Measurements from ENCODE around the gene NRGN.
"Not testable (repeated sequence)": the region's sequence is repeated elsewhere in the genome, so short reads cannot be mapped to it uniquely, and the experiment has no call there.

The NRGN gene

GRCh38 chr11:124768914-124769313, 29.2 kb downstream of the NRGN start:
- no peak overlapping the region for H2BK15ac ChIP-seq (ENCODE audit: low read depth, poor library complexity, severe bottlenecking)
- H3K27me3 ChIP-seq (ENCODE audit: control insufficient read depth in 1 of 2, insufficient read depth in 1 of 2, low read length in 2 of 2) = no peaks in the 10 kb centered on the region
- H4K8ac ChIP-seq (ENCODE audit: low read length) = peak overlapping the region; percentile 20
- H3K23ac ChIP-seq (ENCODE audit: low read length in 2 of 2) = no peak overlapping the region
- H4K91ac ChIP-seq (ENCODE audit: low read length) = no peak overlapping the region
- 96% methylated on average over 8 of the region's 8 CpGs for WGBS
- no peak overlapping the region for H3K4me2 ChIP-seq (ENCODE audit: low read length, poor library complexity, severe bottlenecking)
- no peak overlapping the region for H2BK120ac ChIP-seq (ENCODE audit: low read depth, low read length)
- H3K9ac ChIP-seq (ENCODE audit: low read length) = no peak overlapping the region
- H3K18ac ChIP-seq (ENCODE audit: low read depth in 1 of 2, low read length in 2 of 2) = no peak overlapping the region
- no peak overlapping the region for H2AFZ ChIP-seq (ENCODE audit: low read depth, low read length)
- H3K4me3 ChIP-seq (ENCODE audit: insufficient read depth in 1 of 2, low read depth in 1 of 2, low read length in 2 of 2) = no peak overlapping the region
- H3K14ac ChIP-seq (ENCODE audit: low read length in 2 of 2) = no peak overlapping the region
- no peak overlapping the region for H2BK12ac ChIP-seq (ENCODE audit: low read length in 2 of 2)
- no peak overlapping the region for H2BK5ac ChIP-seq (ENCODE audit: low read depth, low read length, poor library complexity, severe bottlenecking)
- H2AK5ac ChIP-seq (ENCODE audit: low read length, severe bottlenecking) = no peak overlapping the region
- no peak for DNase-seq
- no peaks in the 10 kb centered on the region for H3K9me3 ChIP-seq (ENCODE audit: control insufficient read depth, low read length)
- H3K4me1 ChIP-seq (ENCODE audit: control insufficient read depth, insufficient read depth, low read depth, low read length) = peaks cover 5% of the 10 kb centered on the region
- H3K36me3 ChIP-seq (ENCODE audit: control insufficient read depth in 1 of 2, insufficient read depth in 2 of 2, low read depth in 1 of 2, low read length in 2 of 2) = peaks cover 18 to 54% of the 10 kb centered on the region in 2 experiments
- H3K79me1 ChIP-seq (replicated peaks; ENCODE audit: low read length, poor library complexity, severe bottlenecking) = peaks cover 12% of the 10 kb centered on the region
- no peak overlapping the region for H3K27ac ChIP-seq (ENCODE audit: low read length, poor library complexity, severe bottlenecking)
- no peak overlapping the region for H3K4ac ChIP-seq (ENCODE audit: low read depth in 1 of 2, low read length in 2 of 2)

- Histone ChIP-seq H2AK5ac (ENCODE audit: low read length, severe bottlenecking) (no peak overlapping the region), H2AFZ (ENCODE audit: low read depth, low read length) (no peak overlapping the region), H3K4ac (ENCODE audit: low read depth in 1 of 2, low read length in 2 of 2) (no peak overlapping the region), H2BK15ac (ENCODE audit: low read depth, poor library complexity, severe bottlenecking) (peak overlapping the region; percentile 50), H3K14ac (ENCODE audit: low read length in 2 of 2) (no peak overlapping the region), H4K8ac (ENCODE audit: low read length) (peak overlapping the region; percentile 76), H2BK5ac (ENCODE audit: low read depth, low read length, poor library complexity, severe bottlenecking) (no peak overlapping the region), H3K23ac (ENCODE audit: low read length in 2 of 2) (no peak overlapping the region), H4K91ac (ENCODE audit: low read length) (no peak overlapping the region), H3K4me1 (ENCODE audit: control insufficient read depth, insufficient read depth, low read depth, low read length) (peaks cover 5% of the 10 kb centered on the region), H3K4me2 (ENCODE audit: low read length, poor library complexity, severe bottlenecking) (no peak overlapping the region), H2BK12ac (ENCODE audit: low read length in 2 of 2) (no peak overlapping the region), H2BK120ac (ENCODE audit: low read depth, low read length) (no peak overlapping the region), H3K36me3 (ENCODE audit: control insufficient read depth in 1 of 2, insufficient read depth in 2 of 2, low read depth in 1 of 2, low read length in 2 of 2) (peaks cover 18 to 50% of the 10 kb centered on the region in 2 experiments), H3K18ac (ENCODE audit: low read depth in 1 of 2, low read length in 2 of 2) (no peak overlapping the region), H3K9ac (ENCODE audit: low read length) (no peak overlapping the region), H3K79me1 (replicated peaks; ENCODE audit: low read length, poor library complexity, severe bottlenecking) (peaks cover 10% of the 10 kb centered on the region), H3K27me3 (ENCODE audit: control insufficient read depth in 1 of 2, insufficient read depth in 1 of 2, low read length in 2 of 2) (no peaks in the 10 kb centered on the region), H3K27ac (ENCODE audit: low read length, poor library complexity, severe bottlenecking) (peak overlapping the region; percentile 47), H3K4me3 (ENCODE audit: insufficient read depth in 1 of 2, low read depth in 1 of 2, low read length in 2 of 2) (no peak overlapping the region), H3K9me3 (ENCODE audit: control insufficient read depth, low read length) (no peaks in the 10 kb centered on the region)
- DNase-seq = peak; percentile 68
- WGBS = 65% methylated on average over 8 of the region's 8 CpGs
Measured at GRCh38 chr11:124769806-124770774, 30.3 kb downstream of the NRGN start.

GRCh38 chr11:124770959-124771358, 31.2 kb downstream of the NRGN start:
- not testable (repeated sequence) for H3K23ac ChIP-seq (ENCODE audit: low read length in 2 of 2); H3K4me1 ChIP-seq (ENCODE audit: control insufficient read depth, insufficient read depth, low read depth, low read length); H2AFZ ChIP-seq (ENCODE audit: low read depth, low read length); H3K4ac ChIP-seq (ENCODE audit: low read depth in 1 of 2, low read length in 2 of 2); H3K18ac ChIP-seq (ENCODE audit: low read depth in 1 of 2, low read length in 2 of 2); DNase-seq; H3K4me2 ChIP-seq (ENCODE audit: low read length, poor library complexity, severe bottlenecking); H2BK12ac ChIP-seq (ENCODE audit: low read length in 2 of 2); H2AK5ac ChIP-seq (ENCODE audit: low read length, severe bottlenecking); H3K27me3 ChIP-seq (ENCODE audit: control insufficient read depth in 1 of 2, insufficient read depth in 1 of 2, low read length in 2 of 2); H2BK15ac ChIP-seq (ENCODE audit: low read depth, poor library complexity, severe bottlenecking); H4K8ac ChIP-seq (ENCODE audit: low read length); H3K14ac ChIP-seq (ENCODE audit: low read length in 2 of 2); H2BK5ac ChIP-seq (ENCODE audit: low read depth, low read length, poor library complexity, severe bottlenecking); H4K91ac ChIP-seq (ENCODE audit: low read length); H3K9me3 ChIP-seq (ENCODE audit: control insufficient read depth, low read length); H3K4me3 ChIP-seq (ENCODE audit: insufficient read depth in 1 of 2, low read depth in 1 of 2, low read length in 2 of 2); H3K9ac ChIP-seq (ENCODE audit: low read length); H3K27ac ChIP-seq (ENCODE audit: low read length, poor library complexity, severe bottlenecking); H2BK120ac ChIP-seq (ENCODE audit: low read depth, low read length)
- Histone ChIP-seq H3K79me1 (replicated peaks; ENCODE audit: low read length, poor library complexity, severe bottlenecking) (peaks cover 12% of the 10 kb centered on the region), H3K36me3 (ENCODE audit: control insufficient read depth in 1 of 2, insufficient read depth in 2 of 2, low read depth in 1 of 2, low read length in 2 of 2) (peaks cover 18 to 50% of the 10 kb centered on the region in 2 experiments)
- WGBS = 56% methylated on average over 5 of the region's 6 CpGs

GRCh38 chr11:124776865-124777645, 37.3 kb downstream of the NRGN start:
- Histone ChIP-seq H3K36me3 (ENCODE audit: control insufficient read depth in 1 of 2, insufficient read depth in 2 of 2, low read depth in 1 of 2, low read length in 2 of 2) (peaks cover 4 to 18% of the 10 kb centered on the region in 2 experiments), H3K14ac (ENCODE audit: low read length in 2 of 2) (peak overlapping the region in 1 of 2 experiments; percentile 41), H3K27ac (ENCODE audit: low read length, poor library complexity, severe bottlenecking) (no peak overlapping the region), H3K4me2 (ENCODE audit: low read length, poor library complexity, severe bottlenecking) (no peak overlapping the region), H3K27me3 (ENCODE audit: control insufficient read depth in 1 of 2, insufficient read depth in 1 of 2, low read length in 2 of 2) (no peaks in the 10 kb centered on the region), H2BK15ac (ENCODE audit: low read depth, poor library complexity, severe bottlenecking) (no peak overlapping the region), H3K18ac (ENCODE audit: low read depth in 1 of 2, low read length in 2 of 2) (no peak overlapping the region), H4K91ac (ENCODE audit: low read length) (no peak overlapping the region), H4K8ac (ENCODE audit: low read length) (no peak overlapping the region), H3K79me1 (replicated peaks; ENCODE audit: low read length, poor library complexity, severe bottlenecking) (peaks cover 24% of the 10 kb centered on the region), H3K4ac (ENCODE audit: low read depth in 1 of 2, low read length in 2 of 2) (no peak overlapping the region), H2AK5ac (ENCODE audit: low read length, severe bottlenecking) (no peak overlapping the region), H3K23ac (ENCODE audit: low read length in 2 of 2) (no peak overlapping the region), H3K4me1 (ENCODE audit: control insufficient read depth, insufficient read depth, low read depth, low read length) (no peaks in the 10 kb centered on the region), H3K4me3 (ENCODE audit: insufficient read depth in 1 of 2, low read depth in 1 of 2, low read length in 2 of 2) (no peak overlapping the region), H2BK12ac (ENCODE audit: low read length in 2 of 2) (no peak overlapping the region), H3K9me3 (ENCODE audit: control insufficient read depth, low read length) (no peaks in the 10 kb centered on the region), H2AFZ (ENCODE audit: low read depth, low read length) (no peak overlapping the region), H2BK120ac (ENCODE audit: low read depth, low read length) (no peak overlapping the region), H3K9ac (ENCODE audit: low read length) (no peak overlapping the region), H2BK5ac (ENCODE audit: low read depth, low read length, poor library complexity, severe bottlenecking) (no peak overlapping the region)
- WGBS = 94% methylated on average over 6 of the region's 7 CpGs
- no peak for DNase-seq
